ENCODE results near the gene KIF23.

The KIF23 gene

GRCh38 chr15:69394556-69395282 lies 19.4 kb upstream of the KIF23 start:
- TF ChIP-seq CTCF (IDR thresholded peaks at IDR 0.05; ENCODE audit: insufficient read depth, low read depth, low read length, missing control alignments), result peak; percentile 91
- DNase-seq (ENCODE audit: low read depth), result peak; percentile 76
- no peak overlapping the region for H3K4me3 ChIP-seq (ENCODE audit: low read depth, low read length)

GRCh38 chr15:69395460-69395859 lies 18.7 kb upstream of the KIF23 start:
- H3K4me3 ChIP-seq (ENCODE audit: low read depth, low read length), result no peak overlapping the region
- no peak for TF ChIP-seq CTCF (IDR thresholded peaks at IDR 0.05; ENCODE audit: insufficient read depth, low read depth, low read length, missing control alignments)
- DNase-seq (ENCODE audit: low read depth), result no peak

- no peak for DNase-seq (ENCODE audit: low read depth)
- TF ChIP-seq CTCF (IDR thresholded peaks at IDR 0.05; ENCODE audit: insufficient read depth, low read depth, low read length, missing control alignments), result no peak
Measured at GRCh38 chr15:69395991-69396390, 18.2 kb upstream of the KIF23 start.

GRCh38 chr15:69398491-69398891 lies 15.7 kb upstream of the KIF23 start:
- TF ChIP-seq CTCF (IDR thresholded peaks at IDR 0.05; ENCODE audit: insufficient read depth, low read depth, low read length, missing control alignments), result no peak
- no peak overlapping the region for H3K4me3 ChIP-seq (ENCODE audit: low read depth, low read length)
- DNase-seq (ENCODE audit: low read depth), result no peak

More at GRCh38 chr15:69395991-69396390, 18.2 kb upstream of the KIF23 start:
- H3K4me3 ChIP-seq (ENCODE audit: low read depth, low read length), result no peak overlapping the region

GRCh38 chr15:69400850-69401249 lies 13.3 kb upstream of the KIF23 start:
- DNase-seq (ENCODE audit: low read depth), result peak; percentile 10
- no peak for TF ChIP-seq CTCF (IDR thresholded peaks at IDR 0.05; ENCODE audit: insufficient read depth, low read depth, low read length, missing control alignments)
- H3K4me3 ChIP-seq (ENCODE audit: low read depth, low read length), result no peak overlapping the region

GRCh38 chr15:69402816-69403215 lies 11.3 kb upstream of the KIF23 start:
- DNase-seq (ENCODE audit: low read depth), result no peak
- no peak for TF ChIP-seq CTCF (IDR thresholded peaks at IDR 0.05; ENCODE audit: insufficient read depth, low read depth, low read length, missing control alignments)

GRCh38 chr15:69403594-69403993 lies 10.6 kb upstream of the KIF23 start:
- H3K4me3 ChIP-seq (ENCODE audit: low read depth, low read length), result no peak overlapping the region
- no peak for TF ChIP-seq CTCF (IDR thresholded peaks at IDR 0.05; ENCODE audit: insufficient read depth, low read depth, low read length, missing control alignments)
- no peak for DNase-seq (ENCODE audit: low read depth)

More at GRCh38 chr15:69402816-69403215, 11.3 kb upstream of the KIF23 start:
- no peak overlapping the region for H3K4me3 ChIP-seq (ENCODE audit: low read depth, low read length)

Measured in GM12865 (cell line).